SH-SY5Y (cell line): Measurements from ENCODE around the gene CPEB1.

Experiments
- GATA2 ChIP-seq: IDR thresholded peaks from 2 replicates; pipeline ENCODE4 v1.6.1; 2011; ENCODE audit warnings: mild to moderate bottlenecking, low read depth, low read length
- GATA3 ChIP-seq: IDR thresholded peaks from 2 replicates; pipeline ENCODE4 v1.6.1; 2011; ENCODE audit warnings: low read depth, mild to moderate bottlenecking, low read length, moderate library complexity

DNA sequence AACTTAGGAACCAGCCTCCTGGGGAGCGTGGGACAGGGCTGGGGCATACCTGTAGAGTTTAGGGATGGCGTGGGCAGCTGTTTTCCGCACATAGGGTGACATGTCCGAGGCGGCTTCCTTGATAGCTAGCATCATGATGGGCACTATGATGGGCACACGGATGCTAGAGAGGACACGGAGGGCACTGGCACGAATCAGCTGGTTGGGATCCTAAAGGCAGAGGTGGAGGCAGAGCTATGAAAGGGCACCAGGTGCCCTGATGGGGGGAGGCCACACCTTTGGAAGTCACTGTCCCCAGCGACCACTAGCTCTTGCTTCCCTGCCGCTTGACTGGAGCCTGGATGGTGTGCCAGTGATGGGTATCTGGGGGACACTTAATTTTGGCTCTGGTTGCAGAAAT, 34.2 kb upstream of the CPEB1 start:
- TF ChIP-seq GATA2: no peak
- TF ChIP-seq GATA3: no peak
